Left lung (tissue), 10 donors: ENCODE measurements around the gene ROGDI. TPM values are rescaled to one million over a fixed set of nuclear protein-coding genes. Genes with fewer than 3 reads are reported as not detected.

Source experiments
- ATAC-seq: fragments of 200-7000 bp; cut with Tn5 transposase; one replicate; pipeline ENCODE4 v1.9.1; 2020; ENCODE audit warnings: moderate library complexity
- DNase-seq, 4 donors: peaks; one replicate each; pipeline ENCODE4 v3.0.0-alpha.2; 2013 to 2020
- H3K27ac ChIP-seq, 2 donors: fragments of 200-600 bp; sonication (generic) in 1 of 2; one replicate each; pipeline versions ENCODE4 v1.5.0 to v1.8.0; 2020 to 2021
- H3K27me3 ChIP-seq, 2 donors: fragments of 200-600 bp; sonication (generic) in 1 of 2; one replicate each; pipeline versions ENCODE4 v1.5.0 to v1.8.0; 2020 to 2021
- H3K36me3 ChIP-seq, 2 donors: fragments of 200-600 bp; sonication (generic) in 1 of 2; one replicate each; pipeline versions ENCODE4 v1.5.0 to v1.8.0; 2020 to 2021
- H3K4me1 ChIP-seq, 2 donors: fragments of 200-600 bp; one replicate each; pipeline ENCODE4 v1.8.0; 2021
- H3K4me3 ChIP-seq, 2 donors: fragments of 200-600 bp; sonication (generic) in 1 of 2; one replicate each; pipeline versions ENCODE4 v1.5.0 to v1.8.0; 2020 to 2021; ENCODE audit warnings: mild to moderate bottlenecking in 1 of 2
- H3K9me3 ChIP-seq, 2 donors: fragments of 200-600 bp; sonication (generic) in 1 of 2; one replicate each; pipeline versions ENCODE4 v1.5.0 to v1.8.0; 2020 to 2021
- intact Hi-C, 2 donors: fragments of 100-400 bp; cut with DNase I; formaldehyde crosslinking; loops; one replicate each; pipeline versions ENCODE4 v1.11.2 to v1.14.2; 2022
- polyA plus RNA-seq, 6 donors: library from polyadenylated mRNA; unstranded; fragments of 120-200 nt; gene quantifications; one replicate each; pipeline ENCODE4 v1.2.1, GENCODE V29; 2013; ENCODE audit not compliant: insufficient read length in 6 of 6
- total RNA-seq, 2 donors: library from RNA; stranded (reverse); fragmentation: NEBNext Ultra II Directional; extraction: Animal tissue kit (Norgen Biotek cat#: 25700); gene quantifications; one replicate each; pipeline ENCODE4 v1.2.1, GENCODE V29; 2021
- TF ChIP-seq, protein P1 (sequence below), 2 donors: fragments of 200-600 bp; sonication (generic) in 1 of 2; IDR thresholded peaks; one replicate each; pipeline versions ENCODE4 v1.5.0 to v1.8.0; 2021; ENCODE audit warnings: antibody characterized with exemption in 2 of 2
- donor health status: DM: no; HTN: yes; CAD: no.
- donor health status: DM: no; HTN: no; CAD: no.

ROGDI gene
- total and polyA plus RNA-seq, 8 donors = 15.7 to 46.4 (median 30.3) TPM

DNA sequence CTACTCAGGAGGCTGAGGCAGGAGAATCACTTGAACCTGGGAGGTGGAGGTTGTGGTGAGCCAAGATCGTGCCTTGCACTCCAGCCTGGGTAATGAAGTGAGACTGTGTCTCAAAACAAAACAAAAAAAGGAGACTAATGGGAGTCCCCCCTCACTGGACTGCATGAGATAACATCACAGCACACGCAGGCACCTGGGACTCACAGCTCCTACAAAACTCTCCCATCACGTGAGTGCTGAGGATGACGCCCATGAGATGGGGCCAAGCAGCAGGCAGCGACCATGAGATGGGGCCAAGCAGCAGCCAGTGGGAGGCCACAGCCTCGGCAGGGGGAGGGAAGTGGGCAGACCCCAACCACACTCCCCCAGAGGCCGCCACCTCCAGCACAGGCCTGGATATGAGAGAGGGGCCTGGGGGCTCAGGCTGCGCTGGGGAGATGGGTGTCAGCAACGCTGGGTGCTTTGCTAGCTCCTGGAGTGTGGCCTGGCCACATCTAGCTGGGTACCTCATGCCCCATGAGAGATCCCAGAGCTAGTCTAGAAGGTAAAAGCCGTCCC, 52.7 kb downstream of the ROGDI start:
- no peak overlapping the region for H3K4me3 ChIP-seq

GRCh38 chr16:4748682-4749411, 53.6 kb downstream of the ROGDI start:
- DNase-seq = peak in 1 of 4 donors; percentile 42
- TF ChIP-seq, protein P1, sequence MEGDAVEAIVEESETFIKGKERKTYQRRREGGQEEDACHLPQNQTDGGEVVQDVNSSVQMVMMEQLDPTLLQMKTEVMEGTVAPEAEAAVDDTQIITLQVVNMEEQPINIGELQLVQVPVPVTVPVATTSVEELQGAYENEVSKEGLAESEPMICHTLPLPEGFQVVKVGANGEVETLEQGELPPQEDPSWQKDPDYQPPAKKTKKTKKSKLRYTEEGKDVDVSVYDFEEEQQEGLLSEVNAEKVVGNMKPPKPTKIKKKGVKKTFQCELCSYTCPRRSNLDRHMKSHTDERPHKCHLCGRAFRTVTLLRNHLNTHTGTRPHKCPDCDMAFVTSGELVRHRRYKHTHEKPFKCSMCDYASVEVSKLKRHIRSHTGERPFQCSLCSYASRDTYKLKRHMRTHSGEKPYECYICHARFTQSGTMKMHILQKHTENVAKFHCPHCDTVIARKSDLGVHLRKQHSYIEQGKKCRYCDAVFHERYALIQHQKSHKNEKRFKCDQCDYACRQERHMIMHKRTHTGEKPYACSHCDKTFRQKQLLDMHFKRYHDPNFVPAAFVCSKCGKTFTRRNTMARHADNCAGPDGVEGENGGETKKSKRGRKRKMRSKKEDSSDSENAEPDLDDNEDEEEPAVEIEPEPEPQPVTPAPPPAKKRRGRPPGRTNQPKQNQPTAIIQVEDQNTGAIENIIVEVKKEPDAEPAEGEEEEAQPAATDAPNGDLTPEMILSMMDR (IDR thresholded peaks at IDR 0.05) = no peak
- Histone ChIP-seq H3K4me1 (no peaks in the 10 kb centered on the region), H3K27me3 (no peaks in the 10 kb centered on the region), H3K9me3 (no peaks in the 10 kb centered on the region), H3K27ac (no peak overlapping the region), H3K4me3 (no peak overlapping the region), H3K36me3 (peaks cover 0 to 50% of the 10 kb centered on the region in 2 donors)
- ATAC-seq = no peak
- intact Hi-C loops = no loop called here

More for the DNA sequence above, 52.7 kb downstream of the ROGDI start:
- ATAC-seq = no peak
- Histone ChIP-seq H3K27ac (no peak overlapping the region), H3K36me3 (peaks cover 0 to 59% of the 10 kb centered on the region in 2 donors), H3K9me3 (no peaks in the 10 kb centered on the region), H3K27me3 (no peaks in the 10 kb centered on the region), H3K4me1 (no peaks in the 10 kb centered on the region)
- intact Hi-C loops = no loop called here
- DNase-seq = peak in 1 of 4 donors; percentile 70
- TF ChIP-seq, protein P1 (IDR thresholded peaks at IDR 0.05) = no peak

DNA sequence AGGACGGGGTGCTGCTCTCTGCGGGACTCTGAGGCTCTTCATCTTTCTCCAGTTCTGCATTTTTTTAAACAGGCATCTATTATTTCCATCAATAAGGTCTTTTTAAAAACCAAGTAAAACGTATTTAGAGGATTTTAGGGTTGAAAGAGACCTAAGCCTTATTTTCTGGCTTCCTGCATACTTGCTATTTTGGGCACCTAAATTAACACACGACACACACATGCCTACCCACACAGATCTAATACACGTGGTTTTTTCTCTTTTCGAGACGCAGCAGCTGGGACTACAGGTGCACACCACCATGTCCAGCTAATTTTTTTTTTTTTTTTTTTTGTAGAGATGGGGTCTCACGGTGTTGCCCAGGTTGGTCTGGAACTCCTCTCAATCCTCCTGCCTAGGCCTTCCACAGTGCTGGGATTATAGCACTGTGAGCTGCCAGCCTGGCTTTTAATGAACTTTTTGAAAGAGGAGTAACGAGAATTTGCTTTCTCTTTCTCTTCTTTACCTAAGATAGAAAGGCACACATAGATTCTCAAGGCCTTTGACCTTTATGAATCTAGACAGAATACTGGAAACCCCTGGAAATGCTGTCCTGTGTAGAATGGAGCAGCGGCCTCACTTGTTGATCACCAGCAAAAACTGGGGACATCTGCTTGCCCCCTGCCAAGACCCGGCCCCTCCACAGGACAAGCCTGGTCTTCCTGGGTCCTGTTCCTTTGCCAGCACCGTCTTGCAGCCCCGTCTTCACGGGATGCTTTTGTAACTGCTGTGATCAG, 54.3 kb downstream of the ROGDI start:
- no peaks in the 10 kb centered on the region for H3K9me3 ChIP-seq
- no peaks in the 10 kb centered on the region for H3K4me1 ChIP-seq
- H3K36me3 ChIP-seq = peaks cover 0 to 42% of the 10 kb centered on the region in 2 donors
- no peaks in the 10 kb centered on the region for H3K27me3 ChIP-seq
- ATAC-seq = no peak
- H3K4me3 ChIP-seq = no peak overlapping the region
- DNase-seq = peak in 1 of 4 donors; percentile 36
- TF ChIP-seq, protein P1 (IDR thresholded peaks at IDR 0.05) = no peak
- intact Hi-C loops = no loop called here
- H3K27ac ChIP-seq = no peak overlapping the region

DNA sequence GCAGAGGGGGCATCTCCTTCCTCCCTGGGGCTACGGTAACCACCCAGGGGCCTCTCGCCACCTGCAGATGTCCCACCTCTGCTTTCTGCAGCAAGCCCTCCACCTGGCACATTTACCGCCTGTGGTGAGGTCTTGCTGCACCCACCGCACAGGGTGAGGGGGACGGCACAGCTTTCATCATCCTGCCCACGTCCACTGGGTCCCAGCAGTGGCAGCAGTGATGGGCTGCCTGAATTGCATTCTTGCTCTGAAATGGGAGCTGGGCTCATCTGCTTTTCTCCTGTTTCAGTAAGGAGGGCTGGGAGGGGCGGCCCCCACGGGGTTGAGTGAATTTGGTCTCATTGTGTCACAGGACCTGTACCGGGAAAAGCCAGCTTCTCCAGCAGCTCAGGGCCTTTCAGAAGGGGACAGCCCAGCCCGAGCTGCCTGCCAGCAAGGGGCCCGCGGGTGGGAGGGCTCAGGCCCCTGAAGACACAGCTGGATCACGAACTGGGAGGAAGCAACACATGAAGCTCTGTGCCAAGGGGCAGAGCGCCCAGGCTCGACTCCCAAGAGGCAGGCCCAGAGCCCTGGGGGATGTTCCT, 55.4 kb downstream of the ROGDI start:
- Histone ChIP-seq H3K36me3 (peaks cover 0 to 32% of the 10 kb centered on the region in 2 donors), H3K9me3 (no peaks in the 10 kb centered on the region), H3K27ac (no peak overlapping the region), H3K27me3 (no peaks in the 10 kb centered on the region), H3K4me3 (no peak overlapping the region), H3K4me1 (no peaks in the 10 kb centered on the region)
- intact Hi-C loops = no loop called here
- peak in 2 of 4 donors; percentile 45 to 64 for DNase-seq
- ATAC-seq = no peak
- TF ChIP-seq, protein P1 (IDR thresholded peaks at IDR 0.05) = no peak

Other genes starting within 250 kb of the ROGDI start
- gene C16orf96, start 246.3 kb downstream of the ROGDI start, total RNA-seq = under 1 TPM; 0.17 to 0.18 TPM
- gene C16orf96, start 246.3 kb downstream of the ROGDI start, polyA plus RNA-seq = under 1 TPM; 0.19 to 0.45 (median 0.38) TPM
- gene UBALD1, start 187.7 kb downstream of the ROGDI start, total RNA-seq = 10 to 100 TPM; 26.7 to 27.8 TPM
- gene UBALD1, start 187.7 kb downstream of the ROGDI start, polyA plus RNA-seq = 10 to 100 TPM; 12.0 to 27.1 (median 16.3) TPM
- gene MGRN1, start 177.8 kb downstream of the ROGDI start, total RNA-seq = 10 to 100 TPM; 81.6 to 98.1 TPM
- 10 to 100 TPM; 56.9 to 82.9 (median 65.0) TPM for gene MGRN1, start 177.8 kb downstream of the ROGDI start, polyA plus RNA-seq
- 10 to 100 TPM; 26.6 to 53.1 TPM for gene NUDT16L1, start 109.1 kb downstream of the ROGDI start, total RNA-seq
- gene NUDT16L1, start 109.1 kb downstream of the ROGDI start, polyA plus RNA-seq = 10 to 100 TPM; 29.2 to 46.1 (median 35.1) TPM
- gene ANKS3, start 68.4 kb downstream of the ROGDI start, total RNA-seq = 10 to 100 TPM; 16.1 to 18.9 TPM
- gene ANKS3, start 68.4 kb downstream of the ROGDI start, polyA plus RNA-seq = 10 to 100 TPM; 23.5 to 32.8 (median 26.9) TPM
- 1 to 10 TPM; 1.2 to 4.2 TPM for gene DNAAF8, start 68.1 kb downstream of the ROGDI start, total RNA-seq
- gene DNAAF8, start 68.1 kb downstream of the ROGDI start, polyA plus RNA-seq = 1 to 10 TPM; 1.2 to 3.5 (median 2.9) TPM
- 10 to 100 TPM; 12.5 to 13.6 TPM for gene ZNF500, start 35.5 kb downstream of the ROGDI start, total RNA-seq
- 10 to 100 TPM; 13.8 to 20.8 (median 16.8) TPM for gene ZNF500, start 35.5 kb downstream of the ROGDI start, polyA plus RNA-seq
- gene SEPTIN12, start 14.3 kb downstream of the ROGDI start, total RNA-seq = not detected
- gene SEPTIN12, start 14.3 kb downstream of the ROGDI start, polyA plus RNA-seq = 10 to 100 TPM in 1 of 6 donors, under 1 TPM in 2, not detected in 3; 0.28 to 14.6 (median 0.65) TPM
- 10 to 100 TPM; 28.6 to 40.5 TPM for gene SMIM22, start 7.3 kb downstream of the ROGDI start, total RNA-seq
- 1 to 10 TPM; 3.4 to 5.6 (median 4.0) TPM for gene SMIM22, start 7.3 kb downstream of the ROGDI start, polyA plus RNA-seq
- 10 to 100 TPM; 88.9 to 95.5 TPM for gene GLYR1, start 44.7 kb upstream of the ROGDI start, total RNA-seq
- gene GLYR1, start 44.7 kb upstream of the ROGDI start, polyA plus RNA-seq = 100 to 1,000 TPM in 5 of 6 donors, 10 to 100 TPM in 1; 65.2 to 128 (median 116) TPM
- 10 to 100 TPM; 31.3 to 38.6 TPM for gene UBN1, start 44.8 kb upstream of the ROGDI start, total RNA-seq
- 10 to 100 TPM; 31.5 to 41.1 (median 36.4) TPM for gene UBN1, start 44.8 kb upstream of the ROGDI start, polyA plus RNA-seq
- 10 to 100 TPM; 69.8 to 77.1 TPM for gene PPL, start 134.5 kb upstream of the ROGDI start, total RNA-seq
- 10 to 100 TPM; 30.4 to 42.6 (median 35.0) TPM for gene PPL, start 134.5 kb upstream of the ROGDI start, polyA plus RNA-seq
- under 1 TPM; 0.52 to 0.76 TPM for gene SEC14L5, start 155.7 kb upstream of the ROGDI start, total RNA-seq
- gene SEC14L5, start 155.7 kb upstream of the ROGDI start, polyA plus RNA-seq = under 1 TPM; 0.17 to 0.58 (median 0.31) TPM
- 10 to 100 TPM in 1 of 2 donors, 1 to 10 TPM in 1; 9.6 to 21.0 TPM for gene NAGPA, start 231.3 kb upstream of the ROGDI start, total RNA-seq
- gene NAGPA, start 231.3 kb upstream of the ROGDI start, polyA plus RNA-seq = 10 to 100 TPM in 1 of 6 donors, 1 to 10 TPM in 5; 7.7 to 10.3 (median 8.8) TPM